ENCODE results near the gene RPL27. TPM values are rescaled to one million over a fixed set of nuclear protein-coding genes. Genes with fewer than 3 reads are reported as not detected.

The RPL27 gene
- total and polyA plus RNA-seq, 2 donors (not counting 3 experiments of a cell fraction or from before 2014, with no cell fraction given) = 1,014 to 2,467 TPM

GRCh38 chr17:42950044-42950783 lies 48.0 kb upstream of the RPL27 start:
- Histone ChIP-seq H3K9ac (replicated peaks; ENCODE audit: extremely low read depth, insufficient read depth, low read length) (no peak overlapping the region), H3K27ac (ENCODE audit: insufficient read depth, low read depth, low read length) (no peak overlapping the region), H3K9me3 (replicated peaks; ENCODE audit: control insufficient read depth, insufficient read depth, low read length) (no peaks in the 10 kb centered on the region), H3K27me3 (ENCODE audit: control insufficient read depth in 2 of 2, insufficient read depth in 2 of 2, low read length in 2 of 2) (no peaks in the 10 kb centered on the region), H3K36me3 (ENCODE audit: control insufficient read depth in 2 of 2, extremely low read depth in 1 of 2, insufficient read depth in 2 of 2, low read length in 2 of 2) (peaks cover 0 to 10% of the 10 kb centered on the region in 2 experiments), H4K20me1 (replicated peaks; ENCODE audit: control insufficient read depth, extremely low read depth, insufficient read depth, low read length) (no peaks in the 10 kb centered on the region), H3K9me1 (replicated peaks; ENCODE audit: control insufficient read depth, extremely low read depth, insufficient read depth, low read length) (no peaks in the 10 kb centered on the region), H3K79me2 (ENCODE audit: control insufficient read depth, insufficient read depth, low read length) (no peaks in the 10 kb centered on the region), H3K4me2 (ENCODE audit: insufficient read depth, low read length) (no peak overlapping the region), H2AFZ (ENCODE audit: low read depth, low read length) (no peak overlapping the region), H3K4me1 (ENCODE audit: control insufficient read depth, extremely low read depth, insufficient read depth, low read length) (no peaks in the 10 kb centered on the region), H3K4me3 (replicated peaks in 1 of 3; ENCODE audit: insufficient read depth in 1 of 3, low read depth in 1 of 3, low read length in 3 of 3) (no peak overlapping the region)
- DNase-seq (ENCODE audit: low read depth, low spot score) (no peak), FAIRE-seq (no peak)
- dilution Hi-C loops (cut with MboI; ENCODE audit: extremely low pct_ligation_motif_present, low sequenced_read_pairs) (no loop called here), intact Hi-C loops (cut with micrococcal nuclease) (no loop called here)
- TF ChIP-seq EZH2 (IDR thresholded peaks at IDR 0.05; ENCODE audit: borderline replicate concordance, low read depth, low read length, severe bottlenecking) (no peak), JUN (IDR thresholded peaks at IDR 0.05; ENCODE audit: borderline replicate concordance, insufficient read depth, insufficient read length, low read depth) (no peak)
- TF ChIP-seq, protein P1, sequence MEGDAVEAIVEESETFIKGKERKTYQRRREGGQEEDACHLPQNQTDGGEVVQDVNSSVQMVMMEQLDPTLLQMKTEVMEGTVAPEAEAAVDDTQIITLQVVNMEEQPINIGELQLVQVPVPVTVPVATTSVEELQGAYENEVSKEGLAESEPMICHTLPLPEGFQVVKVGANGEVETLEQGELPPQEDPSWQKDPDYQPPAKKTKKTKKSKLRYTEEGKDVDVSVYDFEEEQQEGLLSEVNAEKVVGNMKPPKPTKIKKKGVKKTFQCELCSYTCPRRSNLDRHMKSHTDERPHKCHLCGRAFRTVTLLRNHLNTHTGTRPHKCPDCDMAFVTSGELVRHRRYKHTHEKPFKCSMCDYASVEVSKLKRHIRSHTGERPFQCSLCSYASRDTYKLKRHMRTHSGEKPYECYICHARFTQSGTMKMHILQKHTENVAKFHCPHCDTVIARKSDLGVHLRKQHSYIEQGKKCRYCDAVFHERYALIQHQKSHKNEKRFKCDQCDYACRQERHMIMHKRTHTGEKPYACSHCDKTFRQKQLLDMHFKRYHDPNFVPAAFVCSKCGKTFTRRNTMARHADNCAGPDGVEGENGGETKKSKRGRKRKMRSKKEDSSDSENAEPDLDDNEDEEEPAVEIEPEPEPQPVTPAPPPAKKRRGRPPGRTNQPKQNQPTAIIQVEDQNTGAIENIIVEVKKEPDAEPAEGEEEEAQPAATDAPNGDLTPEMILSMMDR (IDR thresholded peaks at IDR 0.05; ENCODE audit: extremely low read depth in 1 of 2, insufficient read depth in 1 of 2, low read depth in 1 of 2, low read length in 2 of 2) = no peak
- TF ChIP-seq, protein P2, sequence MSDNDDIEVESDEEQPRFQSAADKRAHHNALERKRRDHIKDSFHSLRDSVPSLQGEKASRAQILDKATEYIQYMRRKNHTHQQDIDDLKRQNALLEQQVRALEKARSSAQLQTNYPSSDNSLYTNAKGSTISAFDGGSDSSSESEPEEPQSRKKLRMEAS (IDR thresholded peaks at IDR 0.05; ENCODE audit: insufficient read depth, insufficient read length) = no peak
- ChIA-PET POLR2A (no interaction called here), CTCF (interaction anchor here (1.2 to 3.2 kb wide), 3 partner anchors 21 to 48 kb away, joined by 3 to 9 read pairs (median 3); partner anchors contain the start of gene RPL27)
- no TSS peak for BruUV-seq (replicated peaks)

Data from endothelial cell of umbilical vein (primary cell).